A549 (cell line): Measurements from ENCODE around the gene RNF114.

Experiments
- CEBPB ChIP-seq, 2 experiments: fragments of >200 bp in 1 of 2; sonication (Bioruptor Twin) in 1 of 2; formaldehyde crosslinking in 1 of 2; IDR thresholded peaks; 2 replicates each; pipeline ENCODE4 v1.6.1; 2012 to 2016
- CHD4 ChIP-seq: fragments of 200-600 bp; sonication (generic); IDR thresholded peaks from 2 replicates; pipeline ENCODE4 v1.6.1; 2016; ENCODE audit warnings: antibody characterized with exemption, mild to moderate bottlenecking, borderline replicate concordance
- CTCF ChIP-seq: fragments of >200 bp; sonication (Bioruptor Twin); formaldehyde crosslinking; IDR thresholded peaks from 3 replicates; pipeline ENCODE4 v1.5.1; 2016
- JUN ChIP-seq, 2 experiments: fragments of >200 bp; sonication (Bioruptor Twin); formaldehyde crosslinking; IDR thresholded peaks; 2 replicates in 1 of 2; 3 replicates in 1 of 2; pipeline ENCODE4 v1.6.1; 2016 to 2017
- MAX ChIP-seq: IDR thresholded peaks from 2 replicates; pipeline ENCODE4 v1.6.1; 2012
- POLR2A ChIP-seq: IDR thresholded peaks from 2 replicates; pipeline ENCODE4 v1.6.1; 2012; ENCODE audit warnings: mild to moderate bottlenecking, low read length
- RNF2 ChIP-seq: fragments of 200-600 bp; sonication (generic); IDR thresholded peaks from 2 replicates; pipeline ENCODE4 v1.6.1; 2016; ENCODE audit warnings: low read depth, mild to moderate bottlenecking, antibody characterized with exemption, moderate library complexity, borderline replicate concordance
- SMC3 ChIP-seq: fragments of >200 bp; sonication (Bioruptor Twin); formaldehyde crosslinking; IDR thresholded peaks from 3 replicates; pipeline ENCODE4 v1.6.1; 2018; ENCODE audit warnings: inconsistent platforms

GRCh38 chr20:49993301-49993751, 57.1 kb downstream of the RNF114 start:
- TF ChIP-seq CTCF (no peak), JUN (IDR thresholded peaks at IDR 0.05) (no peak), CEBPB (IDR thresholded peaks at IDR 0.05) (no peak), SMC3 (no peak), CHD4 (no peak), POLR2A (no peak), RNF2 (no peak), MAX (no peak)
